Measurements from ENCODE around the gene IER2. TPM values are rescaled to one million over a fixed set of nuclear protein-coding genes. Genes with fewer than 3 reads are reported as not detected.
"Not testable (repeated sequence)": the region's sequence is repeated elsewhere in the genome, so short reads cannot be mapped to it uniquely, and the experiment has no call there.

Gene IER2
- total RNA-seq, 1 experiment from 2014 or later: 247 TPM

DNA sequence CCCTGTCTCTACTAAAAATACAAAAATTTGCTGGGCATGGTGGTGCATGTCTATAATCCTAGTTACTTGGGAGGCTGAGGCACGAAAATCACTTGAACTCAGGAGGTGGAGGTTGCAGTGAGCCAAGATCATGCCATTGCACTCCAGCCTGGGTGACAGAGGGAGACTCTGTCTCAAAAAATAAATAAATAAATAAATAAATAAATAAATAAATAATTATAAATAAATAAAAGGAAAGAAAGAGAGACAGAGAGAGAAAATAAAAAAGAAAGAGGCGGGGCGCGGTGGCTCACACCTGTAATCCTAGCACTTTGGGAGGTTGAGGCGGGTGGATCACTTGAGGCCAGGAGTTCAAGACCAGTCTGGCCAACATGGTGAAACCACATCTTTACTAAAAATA is 27.4 kb downstream of the IER2 start:
- CTCF ChIA-PET; H3K9me3 ChIP-seq (ENCODE audit: control insufficient read depth in 1 of 2, insufficient read depth in 1 of 2, low read depth in 1 of 2, low read length in 2 of 2); H3K9me2 ChIP-seq (ENCODE audit: insufficient read depth); H3K27me3 ChIP-seq (ENCODE audit: insufficient read depth, low read length); DNase-seq (ENCODE audit: low read depth, low spot score); H3K36me3 ChIP-seq (ENCODE audit: control insufficient read depth in 1 of 2, insufficient read depth in 2 of 2, low read length in 2 of 2); H2AFZ ChIP-seq (ENCODE audit: low read depth, low read length, poor library complexity, severe bottlenecking); H3K27ac ChIP-seq (ENCODE audit: low read depth, low read length); H3K79me2 ChIP-seq (ENCODE audit: insufficient read depth, low read length); ATAC-seq; BruUV-seq (replicated peaks); H3K4me2 ChIP-seq (ENCODE audit: low read length); H3K9ac ChIP-seq (ENCODE audit: low read length); RAD21 ChIA-PET (ENCODE audit: low non-redundant PET in 1 of 2, low total read pairs in 2 of 2, uncharacterized antibody in 2 of 2, unreplicated experiment in 2 of 2); intact Hi-C loops (cut with micrococcal nuclease); H4K20me1 ChIP-seq (ENCODE audit: insufficient read depth); H3K4me3 ChIP-seq (replicated peaks in 1 of 2; ENCODE audit: low read depth in 1 of 2, low read length in 2 of 2): not testable (repeated sequence)
- POLR2A ChIA-PET: interaction anchor here (1.1 kb wide), 1 partner anchor 10 kb away, joined by 3 read pairs; no protein-coding TSS in a partner anchor
- H3K4me1 ChIP-seq (ENCODE audit: control insufficient read depth in 1 of 2, insufficient read depth in 2 of 2, low read length in 2 of 2): peaks cover 21 to 22% of the 10 kb centered on the region in 2 experiments

DNA sequence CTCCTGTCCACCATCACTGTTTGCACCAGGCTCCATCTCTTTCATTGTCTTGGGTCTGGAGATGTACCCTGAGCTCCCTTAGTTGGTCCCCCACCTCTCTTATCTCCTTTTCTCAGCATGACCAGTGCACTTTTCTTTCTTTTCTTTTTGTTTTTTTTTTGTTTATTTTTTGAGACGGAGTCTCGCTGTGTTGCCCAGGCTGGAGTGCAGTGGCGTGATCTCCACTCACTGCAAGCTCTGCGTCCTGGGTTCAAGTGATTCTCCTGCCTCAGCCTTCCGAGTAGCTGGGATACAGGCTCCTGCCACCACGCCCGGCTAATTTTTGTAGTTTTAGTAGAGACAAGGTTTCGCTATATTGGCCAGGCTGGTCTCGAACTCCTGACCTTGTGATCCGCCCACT is 28.1 kb downstream of the IER2 start:
- H3K4me3 ChIP-seq (replicated peaks in 1 of 2; ENCODE audit: low read depth in 1 of 2, low read length in 2 of 2); H3K9me2 ChIP-seq (ENCODE audit: insufficient read depth); CTCF ChIA-PET; ATAC-seq; H3K79me2 ChIP-seq (ENCODE audit: insufficient read depth, low read length); H4K20me1 ChIP-seq (ENCODE audit: insufficient read depth); H3K36me3 ChIP-seq (ENCODE audit: control insufficient read depth in 1 of 2, insufficient read depth in 2 of 2, low read length in 2 of 2); BruUV-seq (replicated peaks); H3K27ac ChIP-seq (ENCODE audit: low read depth, low read length); H3K4me2 ChIP-seq (ENCODE audit: low read length); H3K9ac ChIP-seq (ENCODE audit: low read length); intact Hi-C loops (cut with micrococcal nuclease); H3K27me3 ChIP-seq (ENCODE audit: insufficient read depth, low read length); DNase-seq (ENCODE audit: low read depth, low spot score); H2AFZ ChIP-seq (ENCODE audit: low read depth, low read length, poor library complexity, severe bottlenecking); H3K9me3 ChIP-seq (ENCODE audit: control insufficient read depth in 1 of 2, insufficient read depth in 1 of 2, low read depth in 1 of 2, low read length in 2 of 2); RAD21 ChIA-PET (ENCODE audit: low non-redundant PET in 1 of 2, low total read pairs in 2 of 2, uncharacterized antibody in 2 of 2, unreplicated experiment in 2 of 2): not testable (repeated sequence)
- peaks cover 14 to 15% of the 10 kb centered on the region in 2 experiments for H3K4me1 ChIP-seq (ENCODE audit: control insufficient read depth in 1 of 2, insufficient read depth in 2 of 2, low read length in 2 of 2)
- POLR2A ChIA-PET: interaction anchor here (1.1 kb wide), 1 partner anchor 10 kb away, joined by 3 read pairs; no protein-coding TSS in a partner anchor

DNA sequence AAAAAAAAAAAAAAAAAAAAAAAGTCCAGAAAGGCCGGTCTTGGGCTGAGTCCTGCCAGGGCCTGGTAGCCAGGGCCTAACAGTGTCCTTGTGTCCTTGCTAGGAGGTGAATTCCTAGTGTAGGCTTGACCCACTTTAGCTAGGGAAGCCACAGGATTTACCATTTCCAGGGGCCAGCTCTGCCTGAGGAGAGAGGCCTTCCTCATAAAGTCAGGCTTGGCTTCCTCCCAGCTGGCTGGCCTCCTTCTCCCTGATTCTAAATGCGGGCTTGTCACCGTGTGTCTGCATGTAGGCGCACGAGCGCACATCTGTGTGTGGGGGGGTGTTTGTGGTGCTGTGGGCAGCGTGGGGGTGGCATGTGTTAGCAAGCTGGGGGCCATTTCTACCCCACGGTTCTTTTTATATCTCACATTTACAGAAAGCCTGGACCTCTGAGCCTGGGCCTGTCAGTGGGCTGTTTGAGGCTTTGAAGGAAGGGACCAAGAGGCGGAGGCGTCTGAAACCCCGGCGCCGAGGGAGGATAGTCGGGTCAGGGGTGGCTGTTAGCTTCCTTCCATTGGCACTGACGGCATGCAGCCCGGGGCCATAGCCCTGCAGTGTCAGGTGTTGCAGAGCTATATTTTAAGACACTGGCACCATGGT is 31.7 kb downstream of the IER2 start:
- Histone ChIP-seq H3K4me3 (replicated peaks in 1 of 2; ENCODE audit: low read depth in 1 of 2, low read length in 2 of 2) (no peak overlapping the region), H3K27me3 (ENCODE audit: insufficient read depth, low read length) (no peaks in the 10 kb centered on the region), H3K4me1 (ENCODE audit: control insufficient read depth in 1 of 2, insufficient read depth in 2 of 2, low read length in 2 of 2) (peaks cover 7 to 13% of the 10 kb centered on the region in 2 experiments; a peak in 3 of 4 replicates), H3K9me3 (ENCODE audit: control insufficient read depth in 1 of 2, insufficient read depth in 1 of 2, low read depth in 1 of 2, low read length in 2 of 2) (no peaks in the 10 kb centered on the region), H3K79me2 (ENCODE audit: insufficient read depth, low read length) (no peaks in the 10 kb centered on the region), H3K36me3 (ENCODE audit: control insufficient read depth in 1 of 2, insufficient read depth in 2 of 2, low read length in 2 of 2) (no peaks in the 10 kb centered on the region), H3K9me2 (ENCODE audit: insufficient read depth) (no peaks in the 10 kb centered on the region), H3K4me2 (ENCODE audit: low read length) (no peak overlapping the region), H3K27ac (ENCODE audit: low read depth, low read length) (no peak overlapping the region), H4K20me1 (ENCODE audit: insufficient read depth) (no peaks in the 10 kb centered on the region), H3K9ac (ENCODE audit: low read length) (no peak overlapping the region), H2AFZ (ENCODE audit: low read depth, low read length, poor library complexity, severe bottlenecking) (no peak overlapping the region)
- BruUV-seq (replicated peaks): no TSS peak
- POLR2A ChIA-PET: interaction anchor here (0.7 to 2.0 kb wide), 5 partner anchors 11 to 19 kb away, joined by 3 to 12 read pairs (median 5); no protein-coding TSS in a partner anchor
- intact Hi-C loops (cut with micrococcal nuclease): no loop called here
- CTCF ChIA-PET: interaction anchor here (0.7 to 1.2 kb wide), 2 partner anchors 12 to 13 kb away, joined by 3 to 4 read pairs; no protein-coding TSS in a partner anchor
- DNase-seq (ENCODE audit: low read depth, low spot score) (no peak), ATAC-seq (no peak)
- RAD21 ChIA-PET (ENCODE audit: low non-redundant PET in 1 of 2, low total read pairs in 2 of 2, uncharacterized antibody in 2 of 2, unreplicated experiment in 2 of 2): no interaction called here
- TF ChIP-seq ATF3 (IDR thresholded peaks at IDR 0.05) (no peak), SRF (IDR thresholded peaks at IDR 0.05; ENCODE audit: low read depth) (no peak), POLR2AphosphoS5 (IDR thresholded peaks at IDR 0.05; ENCODE audit: low read depth, low read length) (no peak), YY1 (IDR thresholded peaks at IDR 0.05; ENCODE audit: extremely low read depth, insufficient replicate concordance, low read depth, low read length) (no peak), EZH2 (IDR thresholded peaks at IDR 0.05) (no peak), ZFX (IDR thresholded peaks at IDR 0.05) (no peak), SP1 (IDR thresholded peaks at IDR 0.05; ENCODE audit: low read depth) (no peak), REST (IDR thresholded peaks at IDR 0.05; ENCODE audit: low read depth) (no peak), MAX (IDR thresholded peaks at IDR 0.05) (no peak)

All from HCT116 (cell line).